SU-DHL-6 (cell line): Measurements from ENCODE around the gene SETD1A.

Experiments
- H2AFZ ChIP-seq: fragments of 200-600 bp; sonication (generic); 2 replicates; pipeline ENCODE4 v1.6.1; 2014; ENCODE audit warnings: low read depth, mild to moderate bottlenecking, moderate library complexity, mixed read lengths, antibody characterized with exemption, low read length; ENCODE audit not compliant: severe bottlenecking
- H3F3A ChIP-seq: fragments of 200-600 bp; shearing (Covaris generic); 2 replicates; pipeline ENCODE4 v1.6.0; 2016; ENCODE audit warnings: antibody characterized with exemption, mild to moderate bottlenecking; ENCODE audit not compliant: insufficient read depth
- H3K27ac ChIP-seq: fragments of 200-600 bp; sonication (generic); 2 replicates; pipeline ENCODE4 v1.5.1; 2016; ENCODE audit warnings: low read depth, mild to moderate bottlenecking, low read length, moderate library complexity, mixed read lengths
- H3K27me3 ChIP-seq: fragments of 200-600 bp; sonication (generic), shearing (Covaris generic); 2 replicates; pipeline ENCODE4 v1.6.0; 2014; ENCODE audit warnings: mild to moderate bottlenecking, low read length
- H3K36me3 ChIP-seq: fragments of 200-600 bp; sonication (generic); 2 replicates; pipeline ENCODE4 v1.6.1; 2014; ENCODE audit warnings: mild to moderate bottlenecking, low read length, mixed read lengths
- H3K4me2 ChIP-seq: fragments of 300-600, 200-600 bp; shearing (Covaris generic), sonication (generic); 2 replicates; pipeline ENCODE4 v1.6.0; 2014; ENCODE audit warnings: low read length, low read depth, mild to moderate bottlenecking; ENCODE audit not compliant: poor library complexity, severe bottlenecking
- H3K4me3 ChIP-seq: fragments of 200-600 bp; sonication (generic); 2 replicates; pipeline ENCODE4 v1.5.1; 2014; ENCODE audit warnings: antibody characterized with exemption, low read length, mild to moderate bottlenecking, mixed read lengths; ENCODE audit not compliant: insufficient read depth, poor library complexity, severe bottlenecking
- H3K79me2 ChIP-seq: fragments of 200-600 bp; sonication (generic); 2 replicates; pipeline ENCODE4 v1.6.1; 2014; ENCODE audit warnings: mild to moderate bottlenecking, low read length, moderate library complexity; ENCODE audit not compliant: insufficient read depth
- H3K9ac ChIP-seq: fragments of 200-600 bp; sonication (generic); 2 replicates; pipeline ENCODE4 v1.7.0; 2014; ENCODE audit warnings: mild to moderate bottlenecking, low read length
- H3K9me2 ChIP-seq: fragments of 200-600 bp; sonication (generic); replicated peaks from 2 replicates; pipeline ENCODE4 v1.6.1; 2014; ENCODE audit warnings: low read length; ENCODE audit not compliant: insufficient read depth
- H3K9me3 ChIP-seq: fragments of 200-600 bp; sonication (generic); 2 replicates; pipeline ENCODE4 v1.6.1; 2014; ENCODE audit warnings: low read length, mixed read lengths; ENCODE audit not compliant: insufficient read depth
- H4K20me1 ChIP-seq: fragments of 200-600 bp; sonication (generic); 2 replicates; pipeline ENCODE4 v1.6.1; 2014; ENCODE audit warnings: low read depth, mild to moderate bottlenecking, antibody characterized with exemption, low read length, moderate library complexity, mixed read lengths
- EZH2phosphoT487 ChIP-seq: fragments of 200-600 bp; sonication (generic), shearing (Covaris generic); conservative IDR thresholded peaks from 2 replicates; pipeline ENCODE4 v1.6.1; 2018; ENCODE audit warnings: mild to moderate bottlenecking, antibody characterized with exemption, low read length, moderate library complexity, mixed read lengths
- TF ChIP-seq, protein P1 (sequence below): fragments of 200-600 bp; sonication (generic); IDR thresholded peaks from one replicate; pipeline ENCODE4 v1.5.1; 2017; ENCODE audit warnings: antibody characterized with exemption, mild to moderate bottlenecking, low read length, moderate library complexity; ENCODE audit not compliant: insufficient read depth, poor library complexity, severe bottlenecking

SETD1A gene

GRCh38 chr16:30957456-30958174 is at the start of gene SETD1A:
TSS of gene SETD1A (plus strand) at chr16:30957754. CDS start at chr16:30958732, 978 bp downstream.
- H4K20me1 ChIP-seq, result no peaks in the 10 kb centered on the region
- H3K27ac ChIP-seq, result peak within 1 kb of the TSS; percentile 87

DNA sequence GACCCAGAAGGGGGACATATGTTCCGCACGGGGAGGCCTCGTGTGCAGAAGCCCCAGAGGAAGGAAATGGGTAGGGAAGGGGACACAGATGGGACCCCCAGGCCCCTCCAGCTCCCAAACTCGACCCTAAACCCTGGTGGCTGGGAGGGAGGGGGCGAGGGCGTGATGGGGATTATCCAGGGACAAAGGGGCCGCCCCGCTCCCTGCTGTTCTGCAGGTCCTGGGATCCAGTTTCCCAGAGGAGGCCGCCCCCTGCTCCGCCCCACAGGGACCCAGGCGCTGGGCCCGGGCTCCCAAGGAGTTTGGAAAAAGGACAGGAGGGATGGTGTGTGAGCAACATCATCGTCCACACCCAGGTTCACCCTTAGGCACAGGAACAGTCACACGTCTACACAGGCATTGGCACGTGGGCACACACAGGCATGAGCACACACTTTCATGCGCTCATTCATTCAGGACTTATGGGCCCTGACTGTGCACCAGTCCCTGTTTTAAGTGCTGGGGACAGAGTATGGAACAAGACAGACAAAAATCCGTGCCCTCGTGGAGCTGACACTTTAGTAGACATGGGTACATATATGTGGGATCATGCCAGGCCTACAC is 47.0 kb upstream of the SETD1A start:
- H3K27ac ChIP-seq, result no peak overlapping the region
- no peak overlapping the region for H2AFZ ChIP-seq
- no peak overlapping the region for H3K4me3 ChIP-seq
- no peaks in the 10 kb centered on the region for H3K9me3 ChIP-seq
- H3K79me2 ChIP-seq, result no peaks in the 10 kb centered on the region
- no peaks in the 10 kb centered on the region for H3K9me2 ChIP-seq
- H3F3A ChIP-seq, result no peaks in the 10 kb centered on the region
- no peaks in the 10 kb centered on the region for H3K27me3 ChIP-seq
- H4K20me1 ChIP-seq, result no peaks in the 10 kb centered on the region
- H3K36me3 ChIP-seq, result no peaks in the 10 kb centered on the region
- no peak overlapping the region for H3K4me2 ChIP-seq
- no peak overlapping the region for H3K9ac ChIP-seq
- TF ChIP-seq, protein P1, sequence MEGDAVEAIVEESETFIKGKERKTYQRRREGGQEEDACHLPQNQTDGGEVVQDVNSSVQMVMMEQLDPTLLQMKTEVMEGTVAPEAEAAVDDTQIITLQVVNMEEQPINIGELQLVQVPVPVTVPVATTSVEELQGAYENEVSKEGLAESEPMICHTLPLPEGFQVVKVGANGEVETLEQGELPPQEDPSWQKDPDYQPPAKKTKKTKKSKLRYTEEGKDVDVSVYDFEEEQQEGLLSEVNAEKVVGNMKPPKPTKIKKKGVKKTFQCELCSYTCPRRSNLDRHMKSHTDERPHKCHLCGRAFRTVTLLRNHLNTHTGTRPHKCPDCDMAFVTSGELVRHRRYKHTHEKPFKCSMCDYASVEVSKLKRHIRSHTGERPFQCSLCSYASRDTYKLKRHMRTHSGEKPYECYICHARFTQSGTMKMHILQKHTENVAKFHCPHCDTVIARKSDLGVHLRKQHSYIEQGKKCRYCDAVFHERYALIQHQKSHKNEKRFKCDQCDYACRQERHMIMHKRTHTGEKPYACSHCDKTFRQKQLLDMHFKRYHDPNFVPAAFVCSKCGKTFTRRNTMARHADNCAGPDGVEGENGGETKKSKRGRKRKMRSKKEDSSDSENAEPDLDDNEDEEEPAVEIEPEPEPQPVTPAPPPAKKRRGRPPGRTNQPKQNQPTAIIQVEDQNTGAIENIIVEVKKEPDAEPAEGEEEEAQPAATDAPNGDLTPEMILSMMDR, result no peak
- no peak for TF ChIP-seq EZH2phosphoT487

More at GRCh38 chr16:30957456-30958174, at the start of gene SETD1A:
- H3K9me2 ChIP-seq, result no peaks in the 10 kb centered on the region
- TF ChIP-seq EZH2phosphoT487, result no peak
- TF ChIP-seq, protein P1, result no peak
- H3K4me3 ChIP-seq, result peak within 1 kb of the TSS; percentile 80
- H3F3A ChIP-seq, result peaks cover 9% of the 10 kb centered on the region; the same call in 1 of the 2 replicates
- peak within 1 kb of the TSS; percentile 89 for H3K4me2 ChIP-seq
- H3K36me3 ChIP-seq, result peaks cover 14% of the 10 kb centered on the region; the same call in 1 of the 2 replicates
- H3K9ac ChIP-seq, result peak within 1 kb of the TSS; percentile 93
- H2AFZ ChIP-seq, result peak within 1 kb of the TSS; percentile 95
- H3K79me2 ChIP-seq, result peaks cover 9% of the 10 kb centered on the region
- no peaks in the 10 kb centered on the region for H3K9me3 ChIP-seq
- H3K27me3 ChIP-seq, result no peaks in the 10 kb centered on the region

DNA sequence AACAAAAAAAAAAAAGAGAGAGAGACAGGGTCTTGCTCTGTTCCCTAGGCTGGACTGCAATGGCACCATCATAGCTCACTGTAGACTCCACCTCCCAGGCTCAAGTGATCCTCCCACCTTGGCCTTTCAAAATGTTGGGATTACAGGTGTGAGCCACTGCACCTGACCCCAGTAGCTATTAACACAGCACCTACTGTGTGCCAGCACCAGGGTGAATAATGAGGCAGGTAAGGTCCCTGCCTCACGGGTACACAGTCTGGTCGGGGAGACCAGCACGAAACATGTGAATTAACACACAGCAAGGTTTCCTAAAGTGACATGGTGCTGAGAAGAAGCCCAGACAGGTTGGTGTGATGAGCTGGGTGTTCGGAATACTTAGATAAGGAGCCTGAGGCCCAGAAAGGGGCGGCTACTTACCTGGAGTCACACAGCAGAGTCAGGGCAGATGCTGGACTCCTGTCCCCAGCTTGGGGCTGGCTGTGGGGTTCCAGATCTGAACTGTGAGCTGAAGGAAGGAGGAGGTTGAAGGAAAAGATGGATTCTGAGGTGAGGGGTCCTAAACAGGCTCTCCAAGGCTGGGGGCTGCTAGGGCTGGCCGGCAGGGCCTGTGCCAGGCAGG is 44.7 kb upstream of the SETD1A start:
- H3K9me3 ChIP-seq, result no peaks in the 10 kb centered on the region
- H3F3A ChIP-seq, result no peaks in the 10 kb centered on the region
- no peak overlapping the region for H2AFZ ChIP-seq

More for the DNA sequence above, 44.7 kb upstream of the SETD1A start:
- TF ChIP-seq, protein P1, result no peak
- no peak for TF ChIP-seq EZH2phosphoT487
- H3K27ac ChIP-seq, result no peak overlapping the region
- no peaks in the 10 kb centered on the region for H3K36me3 ChIP-seq
- no peaks in the 10 kb centered on the region for H3K9me2 ChIP-seq
- H4K20me1 ChIP-seq, result no peaks in the 10 kb centered on the region
- H3K4me3 ChIP-seq, result no peak overlapping the region
- no peaks in the 10 kb centered on the region for H3K79me2 ChIP-seq
- no peaks in the 10 kb centered on the region for H3K27me3 ChIP-seq
- no peak overlapping the region for H3K9ac ChIP-seq
- no peak overlapping the region for H3K4me2 ChIP-seq
